Transverse colon (tissue), 3 donors: ENCODE results near the gene METRNL.

Experiments used
- CTCF ChIP-seq, 5 experiments: fragments of 200-600 bp in 3 of 5; fragments of 450-650 bp in 2 of 5; sonication (generic) in 3 of 5; IDR thresholded peaks; 1 replicate in 2 of 5; 2 replicates in 3 of 5; pipeline ENCODE4 v1.5.1; 2016 to 2017; ENCODE audit warnings: antibody characterized with exemption in 5 of 5, inconsistent platforms in 3 of 5, mild to moderate bottlenecking in 2 of 5, moderate library complexity in 1 of 5
- EP300 ChIP-seq: sonication (generic); formaldehyde crosslinking; IDR thresholded peaks from one replicate; pipeline ENCODE4 v1.6.1; 2017; ENCODE audit warnings: antibody characterized with exemption, low read depth
- POLR2A ChIP-seq: fragments of 450-650 bp; IDR thresholded peaks from one replicate; pipeline ENCODE4 v1.6.1; 2016; ENCODE audit warnings: antibody characterized with exemption, mild to moderate bottlenecking, moderate library complexity

- TF ChIP-seq POLR2A, result no peak
- TF ChIP-seq EP300, result no peak
- TF ChIP-seq CTCF (IDR thresholded peaks at IDR 0.05), result no peak
Measured at GRCh38 chr17:83071966-83072562, 7.3 kb upstream of the METRNL start.
